Activated CD8-positive, alpha-beta memory T cell treated with anti-CD3 and anti-CD28 coated beads for 48 hours (primary cell): ENCODE data around the gene EFNB3.

Source experiments
- DNase-seq, 3 experiments: peaks; one replicate each; pipeline ENCODE4 v3.0.0-alpha.2; 2020; ENCODE audit warnings: low read depth in 2 of 3, low spot score in 2 of 3

EFNB3 gene

DNA sequence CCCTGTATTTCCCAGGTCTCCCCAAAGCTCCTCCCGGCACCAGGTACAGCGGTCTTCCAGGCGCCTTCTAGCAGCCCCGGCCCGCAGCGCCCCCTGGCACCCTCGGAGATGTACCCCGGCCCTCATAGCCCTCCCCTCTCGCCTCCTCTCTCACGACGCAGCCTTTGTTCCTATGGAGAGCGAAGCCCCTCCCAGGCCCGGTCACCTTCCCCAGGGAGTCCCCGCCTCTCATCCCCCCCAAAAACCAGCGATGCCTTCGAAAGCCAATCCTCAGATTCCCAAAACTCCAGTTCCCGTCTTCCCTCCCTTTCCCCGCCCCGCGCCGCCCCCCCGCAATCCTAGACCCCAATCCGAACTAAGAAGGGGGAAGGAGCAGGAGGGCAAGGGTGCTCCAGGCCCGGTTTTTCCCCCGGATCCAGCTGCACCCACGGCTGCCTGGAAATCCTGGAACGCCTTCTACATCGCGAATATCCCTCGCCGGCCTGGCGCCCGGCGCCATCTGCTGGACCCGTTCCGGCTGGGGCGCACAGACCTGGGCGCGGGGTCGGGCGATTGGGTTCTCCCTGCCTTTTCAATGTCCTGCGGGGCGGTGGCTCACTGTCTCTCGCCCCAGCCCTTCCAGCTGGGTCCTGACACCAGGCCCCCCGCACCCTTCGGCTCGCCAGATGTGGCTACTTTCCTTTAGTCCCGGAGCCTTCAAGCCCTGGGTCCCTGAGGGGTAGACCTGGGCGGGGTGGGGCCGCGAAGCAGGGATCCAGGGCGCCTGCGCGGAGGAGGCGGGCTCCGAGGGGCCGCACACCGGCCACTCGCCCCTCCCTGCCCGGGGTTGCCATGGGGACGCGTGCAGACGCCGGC is 12.1 kb downstream of the EFNB3 start, which contains the start of gene DNAH2:
DNAH2 (plus strand) TSS at position 844 of the 855 bp plus-strand sequence. CDS start 1,991 bp downstream, outside the sequence.
- peak; percentile 29 to 52 (median 44) for DNase-seq

DNA sequence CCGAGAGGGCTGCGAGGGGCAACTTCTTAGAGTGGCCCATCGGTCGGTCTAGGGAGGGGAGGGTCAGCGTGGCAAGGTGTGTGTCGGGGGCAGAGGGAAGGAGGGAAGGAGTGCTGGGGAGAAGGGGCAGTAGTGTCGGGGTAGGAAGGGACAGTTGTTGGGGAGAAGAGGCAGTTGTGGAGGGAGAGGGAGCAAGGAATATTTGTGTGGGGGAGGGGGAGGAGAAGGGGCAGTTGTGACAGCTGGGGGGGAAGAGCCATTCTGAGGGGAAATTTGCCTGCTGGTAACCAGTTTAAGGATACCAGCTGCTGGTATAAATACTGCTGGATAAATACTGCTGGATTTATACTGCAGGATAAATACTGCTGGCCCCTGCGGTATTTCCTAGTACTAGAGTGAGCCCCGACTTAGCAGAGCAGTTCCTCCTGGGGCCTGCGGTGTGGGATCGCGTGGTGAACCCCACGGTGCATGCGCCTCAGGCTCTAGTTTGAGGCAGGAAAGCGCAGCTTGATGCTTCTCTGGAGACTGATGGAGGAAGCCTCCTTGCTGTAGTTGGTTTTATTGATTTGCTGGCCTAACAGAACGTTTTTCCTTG is 12.9 kb downstream of the EFNB3 start:
- DNase-seq: no peak

DNA sequence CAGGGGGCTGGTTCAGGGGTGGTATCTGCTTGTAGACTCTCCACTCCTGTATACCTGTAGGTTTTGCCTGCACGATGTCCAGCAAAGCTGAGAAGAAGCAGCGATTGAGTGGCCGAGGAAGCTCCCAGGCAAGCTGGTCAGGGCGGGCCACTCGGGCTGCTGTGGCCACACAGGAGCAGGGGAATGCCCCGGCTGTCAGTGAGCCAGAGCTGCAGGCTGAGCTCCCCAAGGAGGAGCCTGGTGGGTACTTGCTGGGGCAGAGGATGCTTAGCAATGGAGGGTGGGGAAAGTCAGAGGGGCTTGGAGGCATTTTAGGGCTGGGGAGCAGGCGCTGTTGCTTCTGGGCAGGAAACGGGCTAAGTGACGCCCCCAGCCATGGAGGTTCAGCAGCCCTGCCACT is 14.7 kb downstream of the EFNB3 start:
- no peak for DNase-seq

DNA sequence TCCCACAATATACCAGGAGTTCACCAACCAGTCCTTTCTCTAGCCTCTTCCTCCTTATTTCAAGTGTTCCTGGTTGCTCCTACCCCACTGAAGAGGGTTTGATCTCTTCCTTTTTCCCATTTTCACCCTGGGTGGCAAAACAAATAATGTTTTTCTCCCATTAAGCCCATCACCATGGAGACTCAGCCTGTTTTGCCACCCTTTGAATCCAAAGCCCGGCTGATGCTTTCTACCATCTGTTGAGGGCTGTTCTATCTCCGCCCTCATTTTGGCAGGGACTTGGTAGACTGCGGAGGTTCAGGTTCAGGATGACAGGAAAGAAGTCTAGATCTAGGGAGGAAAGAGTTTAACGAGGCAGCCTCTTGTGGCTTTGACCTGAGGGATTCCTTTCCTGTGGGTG is 15.1 kb downstream of the EFNB3 start:
- no peak for DNase-seq

DNA sequence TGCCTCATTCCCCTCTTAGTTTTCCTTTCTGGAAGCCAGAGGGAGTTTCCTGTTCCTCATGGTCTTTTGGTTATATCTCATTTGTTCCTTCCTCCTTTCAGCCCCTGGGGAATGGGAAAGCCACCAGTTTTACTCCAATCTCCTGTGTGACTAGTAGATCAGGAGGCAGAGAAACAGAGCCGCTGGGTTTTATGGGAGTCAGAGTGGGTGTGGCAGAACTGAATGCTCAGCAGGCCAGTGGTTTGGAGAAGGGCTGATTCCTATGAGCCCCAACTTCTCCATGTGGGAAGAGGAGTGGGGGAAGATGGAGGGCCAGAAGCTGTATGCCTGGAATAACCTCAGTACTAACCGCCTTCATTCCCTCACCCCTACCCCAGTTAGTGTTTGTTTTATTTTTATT is 16.6 kb downstream of the EFNB3 start:
- no peak for DNase-seq

DNA sequence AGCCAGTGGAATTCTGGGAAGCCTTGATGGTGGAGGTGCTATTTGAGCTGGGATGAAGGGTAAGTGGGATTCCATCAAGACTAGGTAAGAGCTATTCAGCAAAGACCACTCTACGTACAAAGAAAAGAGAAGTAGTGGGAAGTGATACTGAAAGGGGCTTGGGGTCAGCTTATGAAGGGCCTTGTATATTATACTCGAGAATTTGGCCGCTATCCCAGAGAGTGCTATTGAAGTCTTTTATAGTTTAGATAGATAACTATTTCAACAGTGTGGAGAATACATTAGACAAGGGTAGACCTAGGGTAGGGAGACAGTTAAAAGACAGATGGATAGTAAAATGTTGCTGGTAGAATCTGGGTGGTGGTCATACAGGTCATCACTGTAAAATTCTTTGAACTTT is 22.9 kb downstream of the EFNB3 start:
- no peak for DNase-seq

DNA sequence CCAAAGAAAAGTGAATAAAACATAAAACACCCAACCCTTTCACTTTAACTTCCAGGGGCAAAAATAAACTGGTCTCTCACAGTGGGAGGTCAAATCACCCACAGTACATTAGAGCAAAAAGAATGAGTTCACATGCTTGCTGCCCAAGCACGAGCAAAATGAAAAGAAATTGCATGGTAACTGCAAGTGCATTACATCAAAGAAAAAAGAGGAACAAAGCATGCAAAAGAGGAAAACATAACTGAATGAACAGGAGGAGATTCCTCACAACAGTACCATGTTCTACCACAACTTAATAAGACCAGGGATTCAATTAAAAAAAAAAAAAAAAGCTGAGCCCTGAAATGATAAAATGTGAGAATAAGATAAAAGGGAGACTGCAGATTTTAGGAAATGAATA is 24.8 kb downstream of the EFNB3 start:
- DNase-seq: no peak

DNA sequence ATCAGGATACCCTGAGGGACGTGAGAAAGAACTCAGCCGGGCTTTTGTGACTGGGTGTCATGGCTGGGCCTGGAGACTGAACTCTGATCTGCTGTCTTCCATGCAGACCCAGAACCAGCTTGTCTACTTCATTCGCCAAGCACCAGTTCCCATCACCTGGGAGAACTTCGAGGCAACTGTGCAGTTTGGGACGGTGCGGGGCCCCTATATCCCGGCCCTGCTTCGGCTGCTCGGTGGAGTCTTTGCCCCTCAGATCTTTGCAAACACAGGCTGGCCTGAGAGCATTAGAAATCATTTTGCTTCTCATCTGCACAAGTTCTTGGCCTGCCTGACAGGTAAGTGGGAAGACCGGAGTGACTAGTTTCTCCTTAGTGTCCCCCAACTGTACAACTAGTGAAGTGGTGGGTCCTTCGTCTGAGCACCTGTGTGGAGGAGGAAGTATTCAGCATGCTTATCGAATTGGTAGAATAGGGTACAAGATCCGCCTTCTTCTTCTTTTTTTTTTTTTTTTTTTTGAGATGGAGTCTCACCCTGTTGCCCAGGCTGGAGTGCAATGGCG is 28.1 kb downstream of the EFNB3 start:
- no peak for DNase-seq

DNA sequence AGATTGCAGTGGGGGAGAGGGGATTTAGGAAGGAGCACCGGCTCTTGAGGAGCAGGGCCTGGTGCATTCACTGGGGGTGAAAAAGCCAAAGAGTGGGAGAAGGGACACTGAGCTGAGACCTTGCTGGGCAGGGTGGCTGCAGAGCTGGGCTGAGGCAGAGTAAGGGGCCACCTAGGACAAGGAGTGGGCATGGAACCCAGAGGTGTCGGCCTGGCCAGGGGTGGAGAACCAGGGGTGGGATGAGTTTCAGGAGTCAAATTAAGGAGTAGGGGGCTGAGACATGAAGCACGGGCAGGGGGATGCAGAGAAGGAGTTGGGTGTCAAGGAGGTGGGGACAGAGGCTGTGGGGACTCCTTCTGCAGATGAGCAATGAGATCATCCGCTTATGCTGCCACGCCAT is 32.6 kb downstream of the EFNB3 start:
- no peak for DNase-seq

DNA sequence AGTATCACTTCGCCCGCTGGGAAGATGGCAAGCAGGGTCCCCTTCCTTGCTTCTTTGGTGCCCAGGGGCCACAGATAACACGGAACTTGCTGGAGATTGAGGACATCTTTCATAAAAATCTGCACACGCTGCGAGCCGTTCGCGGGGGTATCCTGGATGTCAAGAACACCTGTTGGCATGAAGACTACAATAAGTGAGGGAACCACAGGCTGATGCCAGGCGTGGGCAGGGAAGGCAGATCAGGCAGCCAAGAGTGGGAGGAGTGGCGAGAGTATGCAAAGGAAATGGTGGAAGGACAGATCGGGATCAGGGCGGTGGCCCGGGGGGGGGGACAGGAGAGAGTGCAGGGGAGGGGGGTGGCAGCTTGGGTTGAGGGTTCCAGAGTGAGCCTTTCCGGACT is 34.7 kb downstream of the EFNB3 start:
- DNase-seq: no peak

DNA sequence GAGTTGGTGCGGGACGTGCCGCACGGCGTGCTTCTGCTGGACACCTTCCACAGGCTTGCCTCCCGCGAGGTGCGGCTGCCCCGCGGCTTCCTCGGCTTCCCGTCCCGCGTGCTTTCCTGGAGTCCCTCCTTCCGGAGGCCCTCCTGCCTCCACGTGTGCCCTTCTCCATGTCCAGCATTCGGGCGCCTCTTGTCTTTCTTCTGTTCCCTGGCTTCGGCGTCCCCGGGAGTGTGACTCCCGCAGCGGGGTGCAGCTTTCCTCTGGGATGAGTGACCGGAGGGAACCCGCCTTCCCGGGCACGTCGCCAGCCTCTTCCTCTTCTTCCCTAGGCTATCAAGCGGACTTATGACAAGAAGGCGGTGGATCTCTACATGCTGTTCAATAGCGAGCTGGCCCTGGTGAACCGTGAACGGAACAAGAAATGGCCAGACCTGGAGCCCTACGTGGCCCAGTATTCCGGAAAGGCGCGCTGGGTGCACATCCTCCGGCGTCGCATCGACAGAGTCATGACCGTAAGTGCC is 35.5 kb downstream of the EFNB3 start:
- DNase-seq: no peak

DNA sequence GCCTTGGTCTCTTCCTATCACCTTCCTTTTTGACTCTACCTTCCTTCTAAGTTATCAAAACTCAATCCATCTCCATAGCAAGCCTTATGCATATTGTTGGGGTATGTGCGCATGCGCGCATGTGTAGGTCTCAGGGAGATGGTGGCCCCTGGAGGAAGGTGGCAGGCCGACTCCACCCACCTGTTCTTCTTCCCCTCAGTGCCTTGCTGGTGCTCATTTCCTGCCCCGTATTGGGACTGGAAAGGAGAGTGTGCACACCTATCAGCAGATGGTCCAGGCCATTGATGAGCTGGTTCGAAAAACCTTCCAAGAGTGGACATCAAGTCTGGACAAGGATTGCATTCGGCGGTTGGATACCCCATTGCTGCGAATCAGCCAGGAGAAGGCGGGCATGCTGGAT is 37.7 kb downstream of the EFNB3 start:
- DNase-seq: no peak

DNA sequence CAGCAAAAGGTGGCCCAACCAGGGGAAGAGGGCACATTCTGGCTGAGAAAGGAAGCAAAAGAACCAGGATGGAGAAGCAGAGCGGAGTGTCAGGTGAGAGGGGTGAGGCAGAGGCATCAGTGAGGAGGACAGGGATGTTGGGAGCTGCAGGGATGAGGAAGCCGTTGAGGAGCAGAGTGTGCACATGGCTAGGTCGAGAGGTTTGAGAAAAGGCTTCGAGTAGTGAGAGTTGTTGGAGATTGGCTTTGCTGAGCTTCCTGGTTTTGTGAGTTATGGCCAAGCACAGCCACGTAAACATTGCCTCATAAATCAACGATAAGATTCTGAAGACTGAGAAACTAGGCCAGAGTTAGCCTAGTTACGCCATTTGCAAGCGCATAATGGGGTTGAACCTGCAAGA is 39.4 kb downstream of the EFNB3 start:
- no peak for DNase-seq

DNA sequence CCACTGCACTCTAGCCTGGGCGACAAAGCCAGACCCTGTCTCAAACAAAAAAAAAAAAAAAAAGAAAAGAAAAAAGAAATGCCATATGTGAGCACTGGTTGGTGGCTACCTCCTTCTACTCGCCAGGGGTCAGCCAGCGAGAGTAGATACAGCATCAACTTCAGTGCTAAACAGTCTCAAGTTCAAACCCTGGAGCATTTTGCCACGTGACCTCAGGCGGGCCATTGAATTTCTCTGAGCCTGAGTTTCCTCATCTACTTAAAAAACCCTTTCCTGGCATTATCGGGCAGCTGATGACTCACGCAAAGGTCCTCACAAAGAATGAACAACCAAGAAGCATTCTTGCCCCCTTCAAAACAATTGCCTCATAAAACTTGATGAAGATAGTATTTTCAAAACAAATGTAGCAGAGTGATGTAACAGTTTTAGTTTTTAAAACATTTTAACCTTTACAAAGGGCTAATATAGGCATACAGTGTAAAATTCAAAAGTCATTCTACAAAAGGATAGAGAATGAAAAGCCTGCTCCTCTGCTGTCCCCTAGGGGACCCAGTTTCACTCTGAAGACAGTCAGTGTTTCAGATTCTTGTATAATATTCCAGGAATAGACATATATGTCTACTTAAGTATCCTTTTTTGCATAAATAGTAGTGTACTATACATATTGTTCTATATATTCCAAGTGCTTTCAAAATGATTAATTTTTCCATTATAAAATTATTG is 40.9 kb downstream of the EFNB3 start:
- no peak for DNase-seq

DNA sequence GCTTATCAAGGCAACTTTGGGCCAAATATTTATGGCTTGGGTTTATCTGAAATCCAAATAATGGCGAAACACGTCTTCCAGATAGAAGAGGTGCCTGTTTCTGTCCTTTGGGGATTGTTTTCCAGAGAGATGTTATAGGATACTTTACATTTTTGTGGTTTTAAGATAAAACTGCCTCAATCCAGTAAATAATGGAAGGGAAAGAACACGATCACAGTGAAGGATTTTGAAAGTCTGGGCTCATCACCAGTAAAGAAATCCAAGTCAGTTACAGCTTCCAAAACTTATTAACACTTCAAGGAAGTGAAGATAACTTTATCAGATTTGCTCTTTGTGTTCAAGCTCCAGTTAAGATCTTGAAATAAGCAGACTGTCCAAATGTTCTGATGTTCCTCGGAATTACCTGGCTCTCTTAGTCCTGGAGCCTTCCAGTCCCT is 42.7 kb downstream of the EFNB3 start:
- DNase-seq: no peak

DNA sequence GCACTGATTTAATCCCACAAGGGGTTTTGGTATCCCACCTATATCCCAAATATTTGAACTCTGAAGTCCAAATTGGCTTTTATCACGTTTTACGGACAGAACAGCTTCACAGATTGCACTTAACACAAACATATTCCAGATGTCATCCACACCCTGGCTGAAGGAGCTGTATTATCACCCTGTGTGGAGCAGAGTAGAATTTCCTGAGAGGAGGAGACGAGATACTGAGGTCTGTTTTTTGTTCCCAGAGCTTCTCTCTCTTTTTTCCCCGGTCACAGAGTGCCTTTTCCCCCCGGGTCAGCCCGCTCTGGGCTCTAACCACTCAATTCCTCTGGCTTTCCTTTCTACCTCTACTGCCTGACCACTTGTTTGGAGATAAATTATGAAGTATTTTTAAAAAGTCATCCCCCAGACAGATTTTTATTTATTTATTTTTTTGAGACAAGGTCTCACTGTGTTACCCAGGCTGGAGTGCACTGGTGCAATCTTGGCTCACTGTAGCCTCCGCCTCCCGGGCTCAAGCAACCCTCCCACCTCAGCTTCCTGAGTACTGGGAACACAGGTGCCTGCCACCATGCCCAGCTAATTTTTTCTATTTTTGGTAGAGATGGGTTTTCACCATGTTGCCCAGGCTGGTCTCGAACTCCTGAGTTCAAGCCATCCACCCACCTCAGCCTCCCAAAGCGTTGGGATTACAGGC is 43.2 kb downstream of the EFNB3 start:
- no peak for DNase-seq

DNA sequence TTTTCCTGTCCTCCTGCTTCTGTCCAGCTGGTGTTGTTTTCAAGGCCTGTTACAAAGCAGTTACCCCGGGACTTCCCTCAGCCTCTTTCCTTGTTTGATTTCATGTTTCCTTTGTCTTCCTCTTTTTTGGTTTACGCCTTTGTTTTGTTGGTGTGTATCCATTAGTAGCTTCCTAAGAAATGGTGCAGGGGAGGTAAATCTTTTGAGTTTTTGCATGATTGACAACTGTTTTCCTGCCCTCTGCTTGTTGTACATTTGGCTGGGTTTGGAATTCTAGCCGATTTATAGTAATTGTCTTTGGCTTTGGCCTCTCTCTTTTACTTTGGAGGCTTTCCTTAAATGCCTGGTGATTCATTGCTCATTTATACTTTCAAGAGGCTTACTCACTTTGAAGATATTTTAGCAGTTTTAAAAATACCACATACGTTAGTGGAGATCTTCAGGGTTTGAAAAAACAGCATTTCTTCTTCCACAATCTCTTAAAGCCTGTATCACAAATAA is 45.4 kb downstream of the EFNB3 start:
- DNase-seq: no peak

DNA sequence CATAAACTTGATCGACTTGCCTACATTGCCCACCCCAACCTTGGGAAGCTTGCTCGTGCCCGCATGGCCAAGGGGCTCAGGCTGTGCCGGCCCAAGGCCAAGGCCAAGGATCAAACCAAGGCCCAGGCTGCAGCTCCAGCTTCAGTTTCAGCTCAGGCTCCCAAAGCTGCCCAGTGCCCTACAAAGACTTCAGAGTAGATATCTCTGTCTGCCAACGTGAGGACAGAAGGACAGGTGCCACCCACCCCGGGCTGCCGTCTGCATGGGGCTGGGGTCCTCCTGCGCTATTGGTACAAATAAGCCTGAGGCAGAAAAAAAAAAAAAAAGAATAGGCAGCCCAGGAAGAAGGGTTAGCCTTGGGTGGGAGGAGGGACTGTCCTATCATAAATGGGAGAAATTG is 49.7 kb downstream of the EFNB3 start:
- no peak for DNase-seq

DNA sequence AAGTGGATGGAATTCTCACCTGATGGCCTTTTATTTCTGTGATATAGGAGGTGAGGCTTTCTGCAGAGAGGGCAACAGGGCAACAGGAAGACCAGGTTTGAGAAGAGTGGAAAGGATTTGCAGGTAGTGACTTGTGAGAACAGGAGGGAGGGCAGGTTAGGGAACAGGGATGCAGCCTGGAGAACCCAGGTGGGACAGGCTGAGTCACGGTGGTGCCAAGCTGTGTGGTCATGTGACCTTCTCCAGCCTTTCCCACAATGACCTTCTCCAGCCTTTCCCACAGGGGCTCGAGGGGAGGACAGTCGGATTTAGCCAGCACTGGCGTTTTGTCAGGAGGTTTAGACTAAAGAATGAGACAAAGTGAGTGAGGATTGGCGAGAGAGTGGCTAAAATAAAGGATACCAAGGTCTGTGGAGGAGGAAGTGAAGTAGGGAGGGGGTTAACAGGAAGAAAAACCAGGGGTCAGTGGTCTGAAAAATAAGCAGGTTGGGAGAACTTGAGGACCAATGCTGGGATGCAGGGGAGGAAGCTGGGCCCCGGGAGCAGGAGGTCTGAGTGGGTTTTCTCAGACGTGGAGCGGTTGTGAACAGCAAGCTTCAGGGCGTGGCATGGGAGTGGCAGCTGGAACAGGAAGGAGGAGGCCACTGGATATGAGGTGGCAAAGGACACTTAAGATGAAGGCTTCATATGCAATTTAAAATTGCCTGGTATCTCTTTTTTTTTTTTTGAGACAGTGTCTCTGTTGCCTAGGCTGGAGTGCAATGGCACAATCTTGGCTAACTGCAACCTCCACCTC is 50.3 kb downstream of the EFNB3 start:
- no peak for DNase-seq

DNA sequence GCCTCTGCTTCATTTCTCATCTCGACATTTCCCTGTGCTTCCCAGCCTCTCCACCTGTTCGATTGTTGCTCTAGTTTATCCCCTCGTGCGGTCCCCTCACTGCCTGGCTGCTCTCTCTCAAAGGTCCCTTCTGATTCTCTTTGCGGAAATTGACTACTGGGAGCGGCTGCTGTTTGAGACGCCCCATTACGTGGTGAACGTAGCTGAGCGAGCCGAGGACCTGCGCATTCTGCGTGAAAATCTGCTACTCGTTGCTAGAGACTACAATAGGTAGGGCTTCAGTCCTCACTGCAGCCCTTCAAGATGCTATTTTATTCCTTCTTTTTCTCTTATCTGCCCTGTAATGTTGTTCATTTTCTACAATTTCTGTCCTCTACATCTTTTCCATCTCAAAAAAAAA is 52.0 kb downstream of the EFNB3 start:
- no peak for DNase-seq
